ENCODE measurements around the gene RAB11FIP4. TPM values are rescaled to one million over a fixed set of nuclear protein-coding genes. Genes with fewer than 3 reads are reported as not detected.

RAB11FIP4 gene
- total RNA-seq, 1 donor from 2014 or later = 21.2 TPM

DNA sequence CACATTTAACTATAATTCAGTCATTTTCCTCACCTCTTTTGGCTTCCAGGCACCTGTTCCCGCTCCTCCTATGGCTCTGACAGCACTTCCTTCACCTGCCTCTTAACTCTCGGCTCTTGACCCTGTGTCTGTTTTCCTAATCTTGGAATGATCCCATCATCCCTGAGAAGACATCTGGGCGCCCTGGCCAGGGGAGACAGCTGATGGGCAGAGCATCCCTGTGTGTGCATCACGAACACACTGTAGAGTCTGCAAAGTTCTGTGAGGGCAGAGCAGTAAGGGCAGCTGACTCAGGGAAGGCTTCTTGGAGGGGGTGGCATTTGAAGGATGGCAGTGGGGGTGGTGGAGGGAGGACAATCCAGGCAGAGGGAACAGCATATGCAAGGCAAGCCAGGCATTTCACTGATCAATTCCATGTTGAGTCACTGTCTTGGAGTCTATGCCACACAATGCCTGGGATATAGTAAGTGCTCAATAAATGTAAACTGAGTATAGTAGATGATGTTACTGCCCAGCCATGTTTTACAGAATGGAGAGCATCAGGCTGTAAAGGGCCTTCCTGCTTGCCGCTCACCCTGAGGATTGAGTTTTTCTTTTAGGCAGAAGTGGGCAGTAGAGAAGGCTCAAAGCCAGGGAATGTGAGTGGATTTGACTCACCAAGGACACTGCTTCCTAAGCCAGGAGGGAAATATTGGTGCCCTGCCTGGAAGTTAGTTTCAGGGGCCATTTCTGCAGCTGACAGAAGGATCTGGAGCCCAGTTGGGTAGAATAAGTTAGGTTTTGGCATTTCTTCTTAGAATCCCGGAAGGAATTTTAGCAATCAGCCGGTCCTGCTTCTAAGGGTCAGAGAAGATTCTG lies 5.8 kb upstream of the RAB11FIP4 start:
- TF ChIP-seq, protein P1, sequence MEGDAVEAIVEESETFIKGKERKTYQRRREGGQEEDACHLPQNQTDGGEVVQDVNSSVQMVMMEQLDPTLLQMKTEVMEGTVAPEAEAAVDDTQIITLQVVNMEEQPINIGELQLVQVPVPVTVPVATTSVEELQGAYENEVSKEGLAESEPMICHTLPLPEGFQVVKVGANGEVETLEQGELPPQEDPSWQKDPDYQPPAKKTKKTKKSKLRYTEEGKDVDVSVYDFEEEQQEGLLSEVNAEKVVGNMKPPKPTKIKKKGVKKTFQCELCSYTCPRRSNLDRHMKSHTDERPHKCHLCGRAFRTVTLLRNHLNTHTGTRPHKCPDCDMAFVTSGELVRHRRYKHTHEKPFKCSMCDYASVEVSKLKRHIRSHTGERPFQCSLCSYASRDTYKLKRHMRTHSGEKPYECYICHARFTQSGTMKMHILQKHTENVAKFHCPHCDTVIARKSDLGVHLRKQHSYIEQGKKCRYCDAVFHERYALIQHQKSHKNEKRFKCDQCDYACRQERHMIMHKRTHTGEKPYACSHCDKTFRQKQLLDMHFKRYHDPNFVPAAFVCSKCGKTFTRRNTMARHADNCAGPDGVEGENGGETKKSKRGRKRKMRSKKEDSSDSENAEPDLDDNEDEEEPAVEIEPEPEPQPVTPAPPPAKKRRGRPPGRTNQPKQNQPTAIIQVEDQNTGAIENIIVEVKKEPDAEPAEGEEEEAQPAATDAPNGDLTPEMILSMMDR (IDR thresholded peaks at IDR 0.05; ENCODE audit: unreplicated experiment) = no peak
- H3K4me1 Mint-ChIP-seq = no peaks in the 10 kb centered on the region
- H3K27me3 Mint-ChIP-seq (ENCODE audit: low read depth) = peaks cover 27% of the 10 kb centered on the region
- no peak overlapping the region for H3K27ac Mint-ChIP-seq
- H3K9me3 Mint-ChIP-seq = no peaks in the 10 kb centered on the region
- peaks cover 4% of the 10 kb centered on the region for H3K36me3 Mint-ChIP-seq
- DNase-seq (ENCODE audit: low spot score in 2 of 2, unreplicated experiment in 2 of 2) = no peak
- H3K4me3 Mint-ChIP-seq = no peak overlapping the region

DNA sequence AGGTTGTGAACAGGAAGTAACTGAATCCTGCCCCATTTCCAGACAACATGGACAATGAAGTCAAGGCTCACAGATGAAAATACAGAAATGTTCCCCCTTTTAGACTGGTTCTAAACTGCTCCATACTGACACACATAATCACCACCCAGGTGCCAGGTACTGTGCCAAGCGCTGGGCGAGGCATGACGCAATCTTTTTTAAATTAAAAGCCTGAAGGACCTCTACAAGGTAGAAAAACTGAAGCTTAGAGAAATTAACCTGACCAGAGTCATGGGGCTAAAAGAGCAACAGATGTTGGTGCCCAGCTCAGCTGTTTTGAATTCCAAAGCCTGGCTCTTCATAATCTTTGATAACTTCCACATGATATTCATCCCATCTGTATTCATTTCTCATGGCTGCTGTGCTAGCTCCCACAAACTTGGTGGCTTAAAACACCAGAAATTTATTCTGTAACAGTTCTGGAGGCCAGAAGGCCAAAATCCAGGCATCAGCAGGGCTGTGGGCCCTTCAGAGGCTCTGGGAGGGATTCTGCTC lies 4.9 kb upstream of the RAB11FIP4 start:
- H3K9me3 Mint-ChIP-seq = no peaks in the 10 kb centered on the region
- peaks cover 4% of the 10 kb centered on the region for H3K36me3 Mint-ChIP-seq
- DNase-seq (ENCODE audit: low spot score in 2 of 2, unreplicated experiment in 2 of 2) = no peak
- no peak overlapping the region for H3K27ac Mint-ChIP-seq
- TF ChIP-seq, protein P1 (IDR thresholded peaks at IDR 0.05; ENCODE audit: unreplicated experiment) = no peak
- H3K27me3 Mint-ChIP-seq (ENCODE audit: low read depth) = peaks cover 32% of the 10 kb centered on the region
- no peak overlapping the region for H3K4me3 Mint-ChIP-seq
- H3K4me1 Mint-ChIP-seq = no peaks in the 10 kb centered on the region

DNA sequence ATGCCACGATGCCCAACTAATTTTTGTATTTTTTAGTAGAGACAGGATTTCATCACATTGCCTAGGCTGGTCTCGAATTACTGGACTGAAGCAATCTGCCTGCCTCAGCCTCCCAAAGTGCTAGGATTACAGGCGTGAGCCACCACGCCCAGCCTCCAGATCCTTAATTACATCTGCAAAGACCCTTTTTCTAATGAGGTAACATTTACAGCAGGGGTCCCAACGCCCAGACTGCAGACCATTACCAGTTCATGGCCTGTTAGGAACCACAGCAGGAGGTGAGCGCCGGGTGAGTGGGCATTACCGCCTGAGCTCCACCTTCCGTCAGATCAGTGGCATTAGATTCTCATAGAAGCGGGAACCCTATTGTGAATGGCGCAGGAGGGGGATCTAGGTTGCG lies 4.0 kb upstream of the RAB11FIP4 start:
- H3K27me3 Mint-ChIP-seq (ENCODE audit: low read depth) = peaks cover 37% of the 10 kb centered on the region
- H3K9me3 Mint-ChIP-seq = no peaks in the 10 kb centered on the region
- H3K36me3 Mint-ChIP-seq = peaks cover 4% of the 10 kb centered on the region
- no peak for DNase-seq (ENCODE audit: low spot score in 2 of 2, unreplicated experiment in 2 of 2)
- H3K4me1 Mint-ChIP-seq = no peaks in the 10 kb centered on the region
- H3K27ac Mint-ChIP-seq = no peak overlapping the region
- H3K4me3 Mint-ChIP-seq = no peak overlapping the region
- TF ChIP-seq, protein P1 (IDR thresholded peaks at IDR 0.05; ENCODE audit: unreplicated experiment) = no peak

DNA sequence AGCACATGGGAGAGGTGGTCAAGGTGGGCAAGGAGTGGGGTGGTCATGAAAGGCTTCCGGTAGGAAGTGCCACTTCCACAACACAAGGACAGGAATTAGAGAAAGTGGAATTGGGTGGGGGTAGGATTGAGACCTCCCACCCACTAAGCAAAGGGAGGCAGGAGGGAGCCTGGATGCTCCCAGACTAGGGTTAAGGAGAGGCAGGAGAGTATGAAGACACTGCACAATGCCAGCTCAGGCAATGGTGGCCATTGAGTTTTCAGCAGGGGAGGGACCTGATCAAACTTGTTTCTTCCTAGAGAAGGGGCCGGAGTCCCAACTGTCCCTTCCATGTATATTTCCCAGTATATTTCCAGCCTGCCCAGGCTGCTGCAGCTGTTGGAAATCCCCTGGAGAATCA lies 3.1 kb upstream of the RAB11FIP4 start:
- H3K4me3 Mint-ChIP-seq = no peak overlapping the region
- H3K9me3 Mint-ChIP-seq = no peaks in the 10 kb centered on the region
- no peak for DNase-seq (ENCODE audit: low spot score in 2 of 2, unreplicated experiment in 2 of 2)

DNA sequence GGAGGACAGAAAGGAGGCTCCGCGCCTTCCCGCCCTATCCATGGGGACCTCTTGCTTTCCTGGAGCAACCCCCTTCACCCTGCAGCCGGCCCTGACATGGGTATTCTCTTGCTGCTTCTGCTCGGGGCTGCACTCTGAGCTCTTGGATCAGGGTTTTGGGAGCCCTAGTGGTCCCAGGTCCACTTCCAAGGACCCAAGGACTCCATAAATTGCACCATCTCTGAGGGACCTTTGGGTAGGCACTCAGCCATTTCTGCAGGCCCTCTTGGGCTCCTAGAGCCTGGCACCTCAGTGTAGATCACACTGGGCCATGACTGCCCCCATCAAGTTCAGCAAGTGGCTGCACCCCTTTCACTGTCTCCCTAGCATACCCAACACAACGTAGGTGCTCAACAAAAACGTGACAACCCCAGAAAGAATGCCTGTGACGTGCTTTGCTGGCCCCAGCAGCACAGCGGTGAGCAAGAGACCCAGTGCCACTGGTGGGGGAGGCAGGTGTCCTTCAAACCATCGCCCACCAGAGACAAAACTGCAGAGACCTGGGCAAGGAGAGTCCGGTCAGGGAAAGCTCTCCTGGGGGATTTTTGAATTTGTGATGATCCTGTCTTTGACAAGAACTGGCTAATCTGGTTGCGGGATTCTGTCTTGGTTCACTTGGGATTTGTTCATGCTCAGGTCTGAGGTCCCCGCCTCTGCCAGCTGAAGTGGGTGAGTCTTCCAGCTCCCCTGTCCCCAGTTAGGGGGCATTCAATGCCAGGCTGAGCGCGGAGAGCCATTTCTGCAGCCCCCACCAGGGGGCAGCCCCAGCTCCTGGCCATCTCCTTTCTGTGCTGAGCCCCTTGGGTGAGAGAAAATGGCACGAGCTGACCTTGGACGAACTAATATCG lies 2.5 kb upstream of the RAB11FIP4 start:
- H3K9me3 Mint-ChIP-seq = no peaks in the 10 kb centered on the region

More for the DNA sequence above, 3.1 kb upstream of the RAB11FIP4 start:
- H3K36me3 Mint-ChIP-seq = peaks cover under 1% of the 10 kb centered on the region
- H3K27me3 Mint-ChIP-seq (ENCODE audit: low read depth) = peaks cover 46% of the 10 kb centered on the region
- H3K27ac Mint-ChIP-seq = no peak overlapping the region
- no peaks in the 10 kb centered on the region for H3K4me1 Mint-ChIP-seq
- TF ChIP-seq, protein P1 (IDR thresholded peaks at IDR 0.05; ENCODE audit: unreplicated experiment) = no peak

More for the DNA sequence above, 2.5 kb upstream of the RAB11FIP4 start:
- Mint-ChIP-seq H3K27me3 (ENCODE audit: low read depth) (peaks cover 52% of the 10 kb centered on the region), H3K36me3 (no peaks in the 10 kb centered on the region), H3K4me3 (no peak overlapping the region), H3K27ac (no peak overlapping the region), H3K4me1 (no peaks in the 10 kb centered on the region)
- TF ChIP-seq, protein P1 (IDR thresholded peaks at IDR 0.05; ENCODE audit: unreplicated experiment) = peak; percentile 51
- no peak for DNase-seq (ENCODE audit: low spot score in 2 of 2, unreplicated experiment in 2 of 2)
